ENCODE data around the gene SPATA21. TPM values are rescaled to one million over a fixed set of nuclear protein-coding genes. Genes with fewer than 3 reads are reported as not detected.

SPATA21 gene
- total RNA-seq, 1 experiment from 2014 or later, result not detected

DNA sequence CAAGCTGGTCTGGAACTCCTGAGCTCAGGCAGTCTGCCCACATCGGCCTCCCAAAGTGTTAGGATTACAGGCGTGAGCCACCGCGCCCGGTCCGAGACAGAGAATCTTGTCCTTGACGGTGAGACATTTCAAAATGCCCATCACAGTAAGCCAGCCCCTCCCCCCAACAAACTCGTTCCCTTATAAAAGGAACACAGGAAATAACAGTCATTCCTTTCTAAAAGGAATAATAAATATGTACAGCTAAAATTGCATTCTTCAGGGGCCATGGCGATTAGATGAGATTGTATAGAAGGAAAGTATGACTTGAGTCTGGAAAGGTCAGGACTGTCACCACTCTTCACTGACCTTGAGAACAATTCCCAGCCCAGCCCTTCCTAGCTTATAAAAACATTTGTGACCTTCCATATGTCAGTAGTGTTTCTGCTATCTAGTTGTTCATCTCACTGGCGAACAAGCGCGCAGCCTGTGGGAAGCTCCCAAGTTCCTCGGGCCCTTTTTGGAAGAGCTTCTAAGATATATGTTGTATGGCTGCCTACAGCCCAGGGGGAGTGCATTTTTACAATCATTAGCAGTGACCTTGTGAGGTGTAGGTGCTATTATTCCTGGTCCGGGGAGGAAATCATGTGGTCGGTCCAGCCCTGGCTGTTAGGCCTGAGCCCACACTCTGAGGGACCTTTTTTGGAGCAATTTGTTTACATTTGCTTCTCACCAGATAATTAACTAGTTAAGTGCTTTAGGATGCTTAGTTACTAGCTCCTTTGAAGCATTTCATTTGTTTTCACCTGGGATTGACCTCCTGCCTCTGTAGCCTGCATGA lies 61.5 kb downstream of the SPATA21 start:
- Histone ChIP-seq H3K27me3 (ENCODE audit: low read length) (no peaks in the 10 kb centered on the region), H3K27ac (ENCODE audit: low read length) (no peak overlapping the region), H3K9ac (ENCODE audit: low read length) (no peak overlapping the region), H3K4me2 (ENCODE audit: low read length) (peak overlapping the region; percentile 34; the same call in 1 of the 2 replicates), H3K9me2 (replicated peaks; ENCODE audit: low read length) (no peaks in the 10 kb centered on the region), H3K79me2 (ENCODE audit: low read length) (peaks cover 100% of the 10 kb centered on the region), H3K36me3 (ENCODE audit: low read depth, low read length) (peaks cover 5% of the 10 kb centered on the region; the same call in 1 of the 2 replicates), H3K4me3 (ENCODE audit: low read length) (no peak overlapping the region), H2AFZ (ENCODE audit: low read length) (no peak overlapping the region), H3F3A (ENCODE audit: low read length, unreplicated experiment) (no peaks in the 10 kb centered on the region), H3K4me1 (ENCODE audit: insufficient read depth, low read length) (peaks cover 18% of the 10 kb centered on the region), H3K9me3 (ENCODE audit: low read length) (no peaks in the 10 kb centered on the region), H4K20me1 (ENCODE audit: low read length) (peaks cover 55% of the 10 kb centered on the region)
- no TSS peak for BruUV-seq (replicated peaks)
- POLR2A ChIA-PET (ENCODE audit: unreplicated experiment), result interaction anchor here (0.6 kb wide), 1 partner anchor 24 kb away, joined by 3 read pairs; the partner anchor contains the start of gene FBXO42
- DNase-seq (peak; percentile 23), ATAC-seq (peak; percentile 46; the same call in 1 of the 2 replicates)
- CTCF ChIA-PET, result no interaction called here
- intact Hi-C loops (cut with micrococcal nuclease), result no loop called here
- TF ChIP-seq, protein P1, sequence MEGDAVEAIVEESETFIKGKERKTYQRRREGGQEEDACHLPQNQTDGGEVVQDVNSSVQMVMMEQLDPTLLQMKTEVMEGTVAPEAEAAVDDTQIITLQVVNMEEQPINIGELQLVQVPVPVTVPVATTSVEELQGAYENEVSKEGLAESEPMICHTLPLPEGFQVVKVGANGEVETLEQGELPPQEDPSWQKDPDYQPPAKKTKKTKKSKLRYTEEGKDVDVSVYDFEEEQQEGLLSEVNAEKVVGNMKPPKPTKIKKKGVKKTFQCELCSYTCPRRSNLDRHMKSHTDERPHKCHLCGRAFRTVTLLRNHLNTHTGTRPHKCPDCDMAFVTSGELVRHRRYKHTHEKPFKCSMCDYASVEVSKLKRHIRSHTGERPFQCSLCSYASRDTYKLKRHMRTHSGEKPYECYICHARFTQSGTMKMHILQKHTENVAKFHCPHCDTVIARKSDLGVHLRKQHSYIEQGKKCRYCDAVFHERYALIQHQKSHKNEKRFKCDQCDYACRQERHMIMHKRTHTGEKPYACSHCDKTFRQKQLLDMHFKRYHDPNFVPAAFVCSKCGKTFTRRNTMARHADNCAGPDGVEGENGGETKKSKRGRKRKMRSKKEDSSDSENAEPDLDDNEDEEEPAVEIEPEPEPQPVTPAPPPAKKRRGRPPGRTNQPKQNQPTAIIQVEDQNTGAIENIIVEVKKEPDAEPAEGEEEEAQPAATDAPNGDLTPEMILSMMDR (conservative IDR thresholded peaks at IDR 0.05; ENCODE audit: low read depth, low read length), result no peak
- TF ChIP-seq EZH2 (IDR thresholded peaks at IDR 0.05; ENCODE audit: low read length, unreplicated experiment) (no peak), EZH2phosphoT487 (IDR thresholded peaks at IDR 0.05; ENCODE audit: borderline replicate concordance, low read length) (no peak)

DNA sequence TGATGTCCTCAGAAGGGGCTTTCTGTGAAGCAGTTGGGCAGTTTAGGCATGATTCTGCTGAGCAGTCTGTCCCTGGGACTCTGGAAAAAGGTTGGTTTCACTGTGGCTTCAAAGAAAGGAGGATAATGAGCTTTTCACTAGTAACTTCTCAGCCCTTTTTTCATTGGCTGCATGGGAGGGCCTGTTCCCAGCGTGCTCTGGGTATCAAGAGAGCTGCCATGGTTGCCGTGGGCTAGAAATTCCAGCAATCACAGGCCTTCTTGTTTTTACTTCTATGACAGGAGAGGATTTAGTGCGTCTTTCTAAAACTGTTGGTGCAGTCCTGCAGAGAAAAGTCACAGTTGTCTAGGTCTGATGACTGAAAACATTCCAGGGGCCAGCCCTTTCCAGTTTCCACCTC lies 63.0 kb downstream of the SPATA21 start:
- H3K79me2 ChIP-seq (ENCODE audit: low read length), result peaks cover 100% of the 10 kb centered on the region
- no peaks in the 10 kb centered on the region for H3K9me3 ChIP-seq (ENCODE audit: low read length)
- CTCF ChIA-PET, result no interaction called here
- H4K20me1 ChIP-seq (ENCODE audit: low read length), result peaks cover 54% of the 10 kb centered on the region
- H3K27ac ChIP-seq (ENCODE audit: low read length), result no peak overlapping the region
- H3K4me2 ChIP-seq (ENCODE audit: low read length), result no peak overlapping the region
- H3K9ac ChIP-seq (ENCODE audit: low read length), result no peak overlapping the region
- BruUV-seq (replicated peaks), result no TSS peak
- no peak for ATAC-seq
- H3K4me3 ChIP-seq (ENCODE audit: low read length), result no peak overlapping the region
- no peaks in the 10 kb centered on the region for H3K27me3 ChIP-seq (ENCODE audit: low read length)
- DNase-seq, result no peak
- H3K4me1 ChIP-seq (ENCODE audit: insufficient read depth, low read length), result peaks cover 18% of the 10 kb centered on the region
- no peak overlapping the region for H2AFZ ChIP-seq (ENCODE audit: low read length)
- no peaks in the 10 kb centered on the region for H3F3A ChIP-seq (ENCODE audit: low read length, unreplicated experiment)
- H3K9me2 ChIP-seq (replicated peaks; ENCODE audit: low read length), result no peaks in the 10 kb centered on the region
- POLR2A ChIA-PET (ENCODE audit: unreplicated experiment), result no interaction called here
- TF ChIP-seq EZH2 (IDR thresholded peaks at IDR 0.05; ENCODE audit: low read length, unreplicated experiment) (no peak), EZH2phosphoT487 (IDR thresholded peaks at IDR 0.05; ENCODE audit: borderline replicate concordance, low read length) (no peak)
- TF ChIP-seq, protein P1 (conservative IDR thresholded peaks at IDR 0.05; ENCODE audit: low read depth, low read length), result no peak
- intact Hi-C loops (cut with micrococcal nuclease), result no loop called here
- peaks cover 5% of the 10 kb centered on the region; the same call in 1 of the 2 replicates for H3K36me3 ChIP-seq (ENCODE audit: low read depth, low read length)

Measured in PC-3 (cell line).